ENCODE data around the gene PIP5K1C.
"Not testable (repeated sequence)": the region's sequence is repeated elsewhere in the genome, so short reads cannot be mapped to it uniquely, and the experiment has no call there.

The PIP5K1C gene

GRCh38 chr19:3585301-3586126, 114.8 kb downstream of the PIP5K1C start, which contains the start of gene GIPC3:
TSS of gene GIPC3 (plus strand) at chr19:3585478. CDS start at chr19:3585598, 120 bp downstream.
- DNase-seq, result no peak

- not testable (repeated sequence) for DNase-seq
These were observed 116.0 kb downstream of the PIP5K1C start for GRCh38 chr19:3584036-3584802.

DNA sequence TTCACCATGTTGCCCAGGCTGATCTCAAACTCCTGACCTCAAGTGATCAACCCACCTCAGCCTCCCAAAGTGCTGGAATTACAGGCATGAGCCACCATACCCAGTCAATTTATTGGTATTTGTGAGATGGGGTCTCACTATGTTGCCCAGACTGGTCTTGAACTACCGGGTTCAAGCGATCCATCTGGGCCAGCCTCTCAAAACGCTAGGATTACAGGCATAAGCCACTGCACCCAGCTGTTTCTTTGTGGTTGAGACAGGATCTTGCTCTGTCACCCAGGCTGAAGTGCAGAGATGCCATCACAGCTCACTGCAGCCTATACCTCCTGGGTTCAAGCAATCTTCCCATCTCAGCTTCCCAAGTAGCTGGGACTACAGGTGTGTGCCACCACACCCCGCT, 118.5 kb downstream of the PIP5K1C start:
- DNase-seq, result not testable (repeated sequence)

All from NCI-H510A treated with DMSO at 0.1 percent for 48 hours (cell line).